H1 (cell line): Measurements from ENCODE around the gene RNF214.

ENCODE experiments used
- CREB1 ChIP-seq: IDR thresholded peaks from 2 replicates; pipeline ENCODE4 v1.6.1; 2012; ENCODE audit warnings: inconsistent platforms
- EGR1 ChIP-seq: IDR thresholded peaks from 2 replicates; pipeline ENCODE4 v1.6.1; 2011; ENCODE audit warnings: low read depth, low read length, borderline replicate concordance
- EZH2 ChIP-seq: fragments of 200-600 bp; sonication (generic); IDR thresholded peaks from 2 replicates; pipeline ENCODE4 v1.7.1; 2012; ENCODE audit warnings: low read depth, mild to moderate bottlenecking, moderate library complexity, low read length, inconsistent platforms; ENCODE audit not compliant: severe bottlenecking
- GABPA ChIP-seq: IDR thresholded peaks from 2 replicates; pipeline ENCODE4 v1.6.1; 2011; ENCODE audit warnings: mild to moderate bottlenecking, low read length, moderate library complexity, borderline replicate concordance; ENCODE audit not compliant: insufficient read depth
- HDAC6 ChIP-seq: IDR thresholded peaks from one replicate; pipeline ENCODE4 v1.7.1; 2012; ENCODE audit warnings: low read depth, mild to moderate bottlenecking, inconsistent platforms, low read length, moderate library complexity
- MAFK ChIP-seq: IDR thresholded peaks from 2 replicates; pipeline ENCODE4 v1.6.1; 2012; ENCODE audit warnings: low read depth, mild to moderate bottlenecking, improper control_type of control experiment, low read length
- POLR2A ChIP-seq, 2 experiments: IDR thresholded peaks; 1 replicate in 1 of 2; 2 replicates in 1 of 2; pipeline ENCODE4 v1.6.1; 2011; ENCODE audit warnings: low read depth in 2 of 2, low read length in 2 of 2, mild to moderate bottlenecking in 2 of 2; ENCODE audit errors: control extremely low read depth in 1 of 2
- RXRA ChIP-seq: IDR thresholded peaks from 2 replicates; pipeline ENCODE4 v1.6.1; 2011; ENCODE audit warnings: low read depth, mild to moderate bottlenecking, low read length, moderate library complexity; ENCODE audit not compliant: insufficient read depth
- TCF12 ChIP-seq: IDR thresholded peaks from 2 replicates; pipeline ENCODE4 v1.6.1; 2011; ENCODE audit warnings: low read depth, mild to moderate bottlenecking, low read length
- YY1 ChIP-seq: IDR thresholded peaks from 2 replicates; pipeline ENCODE4 v1.6.1; 2011; ENCODE audit warnings: low read depth, mild to moderate bottlenecking, low read length
- ZNF274 ChIP-seq: IDR thresholded peaks from 2 replicates; pipeline ENCODE4 v1.7.0; 2012; ENCODE audit warnings: low read length, borderline replicate concordance; ENCODE audit errors: extremely low read depth
- TF ChIP-seq, protein P1 (sequence below), 3 experiments: IDR thresholded peaks; 1 replicate in 2 of 3; 2 replicates in 1 of 3; pipeline versions ENCODE4 v1.5.1 to v1.6.1; 2011; ENCODE audit warnings: low read length in 3 of 3, mild to moderate bottlenecking in 3 of 3, inconsistent platforms in 2 of 3, low read depth in 1 of 3, moderate library complexity in 1 of 3; ENCODE audit not compliant: insufficient read depth in 1 of 3; ENCODE audit errors: control extremely low read depth in 1 of 3
- TF ChIP-seq, protein P2 (sequence below): IDR thresholded peaks from 2 replicates; pipeline ENCODE4 v1.6.1; 2011; ENCODE audit warnings: low read length, improper control_type of control experiment

GRCh38 chr11:117199916-117200812 is 32.3 kb upstream of the RNF214 start:
- TF ChIP-seq EZH2 (no peak), CREB1 (no peak), TCF12 (no peak), MAFK (no peak), HDAC6 (no peak), ZNF274 (no peak), POLR2A (IDR thresholded peaks at IDR 0.05; ENCODE audit: control extremely low read depth in 1 of 2, low read depth in 2 of 2, low read length in 2 of 2) (no peak; a peak in 1 of 3 replicates), YY1 (no peak), GABPA (no peak), RXRA (no peak), EGR1 (no peak)
- TF ChIP-seq, protein P1, sequence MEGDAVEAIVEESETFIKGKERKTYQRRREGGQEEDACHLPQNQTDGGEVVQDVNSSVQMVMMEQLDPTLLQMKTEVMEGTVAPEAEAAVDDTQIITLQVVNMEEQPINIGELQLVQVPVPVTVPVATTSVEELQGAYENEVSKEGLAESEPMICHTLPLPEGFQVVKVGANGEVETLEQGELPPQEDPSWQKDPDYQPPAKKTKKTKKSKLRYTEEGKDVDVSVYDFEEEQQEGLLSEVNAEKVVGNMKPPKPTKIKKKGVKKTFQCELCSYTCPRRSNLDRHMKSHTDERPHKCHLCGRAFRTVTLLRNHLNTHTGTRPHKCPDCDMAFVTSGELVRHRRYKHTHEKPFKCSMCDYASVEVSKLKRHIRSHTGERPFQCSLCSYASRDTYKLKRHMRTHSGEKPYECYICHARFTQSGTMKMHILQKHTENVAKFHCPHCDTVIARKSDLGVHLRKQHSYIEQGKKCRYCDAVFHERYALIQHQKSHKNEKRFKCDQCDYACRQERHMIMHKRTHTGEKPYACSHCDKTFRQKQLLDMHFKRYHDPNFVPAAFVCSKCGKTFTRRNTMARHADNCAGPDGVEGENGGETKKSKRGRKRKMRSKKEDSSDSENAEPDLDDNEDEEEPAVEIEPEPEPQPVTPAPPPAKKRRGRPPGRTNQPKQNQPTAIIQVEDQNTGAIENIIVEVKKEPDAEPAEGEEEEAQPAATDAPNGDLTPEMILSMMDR (IDR thresholded peaks at IDR 0.05; ENCODE audit: control extremely low read depth in 1 of 3, insufficient read depth in 1 of 3, low read depth in 1 of 3, low read length in 3 of 3) = no peak
- TF ChIP-seq, protein P2, sequence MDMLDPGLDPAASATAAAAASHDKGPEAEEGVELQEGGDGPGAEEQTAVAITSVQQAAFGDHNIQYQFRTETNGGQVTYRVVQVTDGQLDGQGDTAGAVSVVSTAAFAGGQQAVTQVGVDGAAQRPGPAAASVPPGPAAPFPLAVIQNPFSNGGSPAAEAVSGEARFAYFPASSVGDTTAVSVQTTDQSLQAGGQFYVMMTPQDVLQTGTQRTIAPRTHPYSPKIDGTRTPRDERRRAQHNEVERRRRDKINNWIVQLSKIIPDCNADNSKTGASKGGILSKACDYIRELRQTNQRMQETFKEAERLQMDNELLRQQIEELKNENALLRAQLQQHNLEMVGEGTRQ = no peak
